ENCODE data around the gene GLB1L2.

Gene GLB1L2

DNA sequence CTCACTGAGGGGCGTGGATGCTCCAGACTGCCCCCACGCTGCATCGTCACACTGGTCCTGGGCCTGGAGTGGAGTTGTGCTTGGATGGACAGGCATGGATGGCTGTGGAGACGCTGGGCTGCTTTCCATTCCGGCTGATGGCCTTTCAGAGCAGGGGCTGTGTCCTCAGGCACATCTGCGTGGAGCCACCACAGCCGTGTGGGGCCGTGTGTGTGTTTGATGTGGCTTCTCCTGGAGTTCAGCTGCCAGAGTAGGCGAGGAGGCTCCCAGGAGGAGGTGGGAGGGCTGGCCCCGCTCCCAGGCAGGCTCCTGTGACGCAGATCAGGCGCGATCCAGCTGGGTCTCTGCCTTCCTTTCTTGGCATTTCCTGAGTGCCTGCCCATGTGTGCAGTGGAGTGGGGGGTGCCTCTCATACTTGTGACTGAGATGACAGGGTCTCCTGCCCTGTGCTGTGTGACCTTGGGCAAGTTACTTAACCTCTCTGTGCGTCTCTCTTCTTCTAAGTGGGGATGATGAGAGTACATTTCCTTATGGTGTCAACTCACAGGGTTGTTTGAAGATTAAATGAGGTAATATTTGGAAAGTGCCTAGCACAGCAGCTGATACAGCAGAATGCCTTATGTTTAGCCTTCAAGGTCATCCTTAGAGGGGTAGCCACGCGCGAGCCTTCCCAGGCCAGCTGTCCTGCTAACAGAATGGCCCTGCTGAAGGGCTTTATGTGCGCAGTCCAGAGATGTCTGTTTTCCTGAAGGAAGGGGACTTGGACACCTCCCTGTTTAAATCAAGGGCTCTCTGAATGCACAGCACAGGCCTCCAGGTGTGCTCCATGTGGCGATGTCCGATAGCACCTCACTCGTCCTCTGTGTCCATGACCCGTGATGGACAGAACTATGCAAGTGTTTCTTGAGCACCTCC, 33.5 kb downstream of the GLB1L2 start:
- Histone ChIP-seq H3K27me3 (replicated peaks; ENCODE audit: control insufficient read depth, insufficient read depth, low read length) (no peaks in the 10 kb centered on the region; the same call in 1 of the 2 replicates), H3K36me3 (ENCODE audit: control insufficient read depth, insufficient read depth, low read length) (no peaks in the 10 kb centered on the region), H3K4me3 (replicated peaks; ENCODE audit: low read depth, low read length) (no peak overlapping the region)
- DNase-seq (ENCODE audit: extremely low read depth, insufficient read length): no peak
- TF ChIP-seq, protein P1, sequence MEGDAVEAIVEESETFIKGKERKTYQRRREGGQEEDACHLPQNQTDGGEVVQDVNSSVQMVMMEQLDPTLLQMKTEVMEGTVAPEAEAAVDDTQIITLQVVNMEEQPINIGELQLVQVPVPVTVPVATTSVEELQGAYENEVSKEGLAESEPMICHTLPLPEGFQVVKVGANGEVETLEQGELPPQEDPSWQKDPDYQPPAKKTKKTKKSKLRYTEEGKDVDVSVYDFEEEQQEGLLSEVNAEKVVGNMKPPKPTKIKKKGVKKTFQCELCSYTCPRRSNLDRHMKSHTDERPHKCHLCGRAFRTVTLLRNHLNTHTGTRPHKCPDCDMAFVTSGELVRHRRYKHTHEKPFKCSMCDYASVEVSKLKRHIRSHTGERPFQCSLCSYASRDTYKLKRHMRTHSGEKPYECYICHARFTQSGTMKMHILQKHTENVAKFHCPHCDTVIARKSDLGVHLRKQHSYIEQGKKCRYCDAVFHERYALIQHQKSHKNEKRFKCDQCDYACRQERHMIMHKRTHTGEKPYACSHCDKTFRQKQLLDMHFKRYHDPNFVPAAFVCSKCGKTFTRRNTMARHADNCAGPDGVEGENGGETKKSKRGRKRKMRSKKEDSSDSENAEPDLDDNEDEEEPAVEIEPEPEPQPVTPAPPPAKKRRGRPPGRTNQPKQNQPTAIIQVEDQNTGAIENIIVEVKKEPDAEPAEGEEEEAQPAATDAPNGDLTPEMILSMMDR (IDR thresholded peaks at IDR 0.05; ENCODE audit: insufficient read depth, low read length, poor library complexity, severe bottlenecking): no peak

- Histone ChIP-seq H3K36me3 (ENCODE audit: control insufficient read depth, insufficient read depth, low read length) (no peaks in the 10 kb centered on the region), H3K4me3 (replicated peaks; ENCODE audit: low read depth, low read length) (no peak overlapping the region), H3K27me3 (replicated peaks; ENCODE audit: control insufficient read depth, insufficient read depth, low read length) (no peaks in the 10 kb centered on the region; the same call in 1 of the 2 replicates)
- no peak for DNase-seq (ENCODE audit: extremely low read depth, insufficient read length)
- TF ChIP-seq, protein P1 (IDR thresholded peaks at IDR 0.05; ENCODE audit: insufficient read depth, low read length, poor library complexity, severe bottlenecking): no peak
These were observed 34.5 kb downstream of the GLB1L2 start for GRCh38 chr11:134366254-134366653.

DNA sequence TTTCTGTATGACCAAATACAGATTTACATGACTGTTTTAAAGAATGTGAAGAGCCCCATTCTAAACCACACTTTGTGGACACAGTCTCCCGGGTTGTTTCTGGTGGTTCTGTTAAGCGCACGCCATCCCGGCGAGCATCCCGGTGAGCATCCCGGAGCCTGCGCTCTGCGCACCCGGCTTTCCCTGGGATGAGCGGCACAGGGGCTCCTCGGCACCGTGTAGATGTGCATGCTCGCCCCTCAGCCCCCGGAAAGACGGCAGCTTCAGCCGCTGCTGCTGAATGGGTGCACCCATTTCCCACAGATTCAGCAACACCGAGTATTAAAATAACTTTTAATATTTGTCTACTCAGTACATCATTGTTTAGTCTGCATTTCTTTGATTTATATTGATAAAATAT, 36.0 kb downstream of the GLB1L2 start:
- no peak for DNase-seq (ENCODE audit: extremely low read depth, insufficient read length)
- TF ChIP-seq, protein P1 (IDR thresholded peaks at IDR 0.05; ENCODE audit: insufficient read depth, low read length, poor library complexity, severe bottlenecking): no peak
- Histone ChIP-seq H3K36me3 (ENCODE audit: control insufficient read depth, insufficient read depth, low read length) (no peaks in the 10 kb centered on the region), H3K4me3 (replicated peaks; ENCODE audit: low read depth, low read length) (no peak overlapping the region), H3K27me3 (replicated peaks; ENCODE audit: control insufficient read depth, insufficient read depth, low read length) (no peaks in the 10 kb centered on the region; the same call in 1 of the 2 replicates)

DNA sequence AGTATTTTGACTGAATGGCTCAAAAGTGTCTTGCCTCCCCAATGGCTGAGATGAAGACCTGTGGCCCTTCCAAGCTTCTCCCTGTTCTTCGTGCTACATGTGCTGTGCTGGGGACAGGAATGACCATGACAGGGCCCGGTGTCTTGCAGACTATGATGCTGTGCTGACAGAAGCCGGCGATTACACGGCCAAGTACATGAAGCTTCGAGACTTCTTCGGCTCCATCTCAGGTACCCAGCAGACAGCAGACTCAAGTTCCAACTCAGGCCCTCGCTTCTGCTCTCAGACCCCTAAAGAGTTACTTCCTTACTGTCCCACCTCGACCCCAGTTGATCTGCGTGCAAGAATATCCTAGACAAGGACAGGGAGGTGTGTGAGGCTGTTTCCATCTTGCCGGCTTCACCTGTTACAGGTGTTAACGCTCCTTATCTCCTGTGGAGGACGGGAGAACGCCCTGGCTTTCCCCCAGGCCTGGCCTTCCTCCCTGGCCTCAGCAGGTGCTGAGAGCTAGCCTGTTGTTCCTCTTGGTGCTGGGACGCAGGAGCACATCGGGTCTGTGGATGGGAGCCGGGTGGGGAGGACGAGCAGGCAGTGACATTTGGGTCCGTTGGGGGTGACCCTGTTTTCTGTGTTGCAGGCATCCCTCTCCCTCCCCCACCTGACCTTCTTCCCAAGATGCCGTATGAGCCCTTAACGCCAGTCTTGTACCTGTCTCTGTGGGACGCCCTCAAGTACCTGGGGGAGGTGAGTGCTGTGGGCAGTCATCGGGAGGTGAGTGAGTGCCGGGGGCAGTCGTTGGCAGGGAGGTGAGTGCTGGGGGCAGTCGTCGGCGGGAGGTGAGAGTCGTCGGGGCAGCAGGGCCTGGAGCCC, 38.1 kb downstream of the GLB1L2 start:
- Histone ChIP-seq H3K27me3 (replicated peaks; ENCODE audit: control insufficient read depth, insufficient read depth, low read length) (no peaks in the 10 kb centered on the region; the same call in 1 of the 2 replicates), H3K4me3 (replicated peaks; ENCODE audit: low read depth, low read length) (no peak overlapping the region), H3K36me3 (ENCODE audit: control insufficient read depth, insufficient read depth, low read length) (no peaks in the 10 kb centered on the region)
- no peak for DNase-seq (ENCODE audit: extremely low read depth, insufficient read length)
- TF ChIP-seq, protein P1 (IDR thresholded peaks at IDR 0.05; ENCODE audit: insufficient read depth, low read length, poor library complexity, severe bottlenecking): no peak

GRCh38 chr11:134370526-134371435, 39.0 kb downstream of the GLB1L2 start:
- no peaks in the 10 kb centered on the region for H3K36me3 ChIP-seq (ENCODE audit: control insufficient read depth, insufficient read depth, low read length)
- no peak overlapping the region for H3K4me3 ChIP-seq (replicated peaks; ENCODE audit: low read depth, low read length)
- TF ChIP-seq, protein P1 (IDR thresholded peaks at IDR 0.05; ENCODE audit: insufficient read depth, low read length, poor library complexity, severe bottlenecking): no peak
- DNase-seq (ENCODE audit: extremely low read depth, insufficient read length): no peak
- H3K27me3 ChIP-seq (replicated peaks; ENCODE audit: control insufficient read depth, insufficient read depth, low read length): no peaks in the 10 kb centered on the region; the same call in 1 of the 2 replicates

All from GM06990 (cell line).